Astrocyte of the cerebellum (primary cell): ENCODE data around the gene ADAMTS3.

Source experiments
- DNase-seq: peaks from one replicate; pipeline ENCODE4 v3.0.0-alpha.2; 2011; ENCODE audit warnings: low read depth
- H3K4me3 ChIP-seq: 2 replicates; pipeline ENCODE4 v1.5.1; 2011; ENCODE audit warnings: mild to moderate bottlenecking, low read depth, low read length, moderate library complexity
- in situ Hi-C: cut with HindIII; loops from 2 replicates; pipeline ENCODE4 v1.10.0; 2017; ENCODE audit warnings: low sequenced_read_pairs
- TF ChIP-seq, protein P1 (sequence below): IDR thresholded peaks from 2 replicates; pipeline ENCODE4 v1.5.1; 2012; ENCODE audit warnings: low read length, low read depth, moderate library complexity, mild to moderate bottlenecking; ENCODE audit errors: missing control alignments

The ADAMTS3 gene

GRCh38 chr4:72302981-72303704, 265.9 kb downstream of the ADAMTS3 start:
- in situ Hi-C loops = no loop called here
- TF ChIP-seq, protein P1, sequence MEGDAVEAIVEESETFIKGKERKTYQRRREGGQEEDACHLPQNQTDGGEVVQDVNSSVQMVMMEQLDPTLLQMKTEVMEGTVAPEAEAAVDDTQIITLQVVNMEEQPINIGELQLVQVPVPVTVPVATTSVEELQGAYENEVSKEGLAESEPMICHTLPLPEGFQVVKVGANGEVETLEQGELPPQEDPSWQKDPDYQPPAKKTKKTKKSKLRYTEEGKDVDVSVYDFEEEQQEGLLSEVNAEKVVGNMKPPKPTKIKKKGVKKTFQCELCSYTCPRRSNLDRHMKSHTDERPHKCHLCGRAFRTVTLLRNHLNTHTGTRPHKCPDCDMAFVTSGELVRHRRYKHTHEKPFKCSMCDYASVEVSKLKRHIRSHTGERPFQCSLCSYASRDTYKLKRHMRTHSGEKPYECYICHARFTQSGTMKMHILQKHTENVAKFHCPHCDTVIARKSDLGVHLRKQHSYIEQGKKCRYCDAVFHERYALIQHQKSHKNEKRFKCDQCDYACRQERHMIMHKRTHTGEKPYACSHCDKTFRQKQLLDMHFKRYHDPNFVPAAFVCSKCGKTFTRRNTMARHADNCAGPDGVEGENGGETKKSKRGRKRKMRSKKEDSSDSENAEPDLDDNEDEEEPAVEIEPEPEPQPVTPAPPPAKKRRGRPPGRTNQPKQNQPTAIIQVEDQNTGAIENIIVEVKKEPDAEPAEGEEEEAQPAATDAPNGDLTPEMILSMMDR = peak; percentile 65
- no peak for DNase-seq
- no peak overlapping the region for H3K4me3 ChIP-seq

GRCh38 chr4:72301759-72302158, 267.3 kb downstream of the ADAMTS3 start:
- TF ChIP-seq, protein P1 = no peak
- H3K4me3 ChIP-seq = no peak overlapping the region
- in situ Hi-C loops = no loop called here
- DNase-seq = no peak

- TF ChIP-seq, protein P1 = no peak
- in situ Hi-C loops = no loop called here
- H3K4me3 ChIP-seq = no peak overlapping the region
- DNase-seq = no peak
Measured at GRCh38 chr4:72300126-72300525, 268.9 kb downstream of the ADAMTS3 start.

DNA sequence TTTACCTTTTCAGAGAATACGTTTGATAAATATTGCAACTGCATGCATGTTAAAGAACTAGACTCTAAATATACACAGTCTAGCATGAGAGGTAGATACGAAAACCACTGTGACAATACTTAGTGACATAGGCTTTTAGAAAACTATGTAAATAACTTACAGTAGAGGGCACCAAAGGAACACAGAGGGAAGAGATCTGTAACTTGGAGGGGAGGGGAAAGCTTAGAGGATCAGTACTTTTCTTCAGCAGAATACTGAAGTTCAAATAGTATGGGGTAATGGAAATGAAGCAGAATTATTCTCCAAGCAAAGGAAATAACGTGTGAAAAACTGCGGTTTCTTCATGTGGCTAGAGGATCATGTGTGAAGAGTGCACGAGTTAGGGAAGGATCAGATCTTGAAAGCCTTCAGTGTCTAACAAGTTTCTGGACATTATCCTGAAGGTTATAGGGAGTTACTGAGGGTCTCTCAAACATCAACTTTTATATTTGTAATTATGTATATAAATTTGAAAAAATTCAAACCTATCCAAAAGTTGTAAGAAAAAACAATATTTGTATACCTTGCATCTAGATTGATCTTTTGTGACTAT, 273.0 kb downstream of the ADAMTS3 start:
- H3K4me3 ChIP-seq = no peak overlapping the region
- in situ Hi-C loops = loop anchor here (25.0 kb wide), 1 partner anchor 559 kb away; no protein-coding TSS in a partner anchor
- TF ChIP-seq, protein P1 = peak; percentile 65
- peak; percentile 58 for DNase-seq

- no peak overlapping the region for H3K4me3 ChIP-seq
- DNase-seq = no peak
- TF ChIP-seq, protein P1 = no peak
- in situ Hi-C loops = loop anchor here (25.0 kb wide), 1 partner anchor 553 kb away; no protein-coding TSS in a partner anchor
Measured at GRCh38 chr4:72290737-72291136, 278.3 kb downstream of the ADAMTS3 start.

GRCh38 chr4:72286910-72287309, 282.1 kb downstream of the ADAMTS3 start:
- TF ChIP-seq, protein P1 = no peak
- no peak overlapping the region for H3K4me3 ChIP-seq
- no peak for DNase-seq
- in situ Hi-C loops = loop anchor here (25.0 kb wide), 1 partner anchor 550 kb away; no protein-coding TSS in a partner anchor
